GM21576 (cell line): ENCODE data around the gene DNAJB8.

Source experiments
- ATAC-seq: cut with Tn5 transposase; IDR thresholded peaks from one replicate; pipeline ENCODE4 v1.9.1; 2021; ENCODE audit warnings: mild to moderate bottlenecking, moderate library complexity; ENCODE audit not compliant: unreplicated experiment

Gene DNAJB8

GRCh38 chr3:128494367-128494650 is 27.6 kb upstream of the DNAJB8 start:
- no peak for ATAC-seq

- ATAC-seq, result no peak
Measured at GRCh38 chr3:128493570-128494366, 27.1 kb upstream of the DNAJB8 start.

- ATAC-seq, result no peak
Measured at GRCh38 chr3:128492671-128493569, 26.2 kb upstream of the DNAJB8 start, which contains the start of gene GATA2. Gene GATA2, minus strand, starts transcription at chr3:128493201. Its CDS starts 6,170 bp downstream, at chr3:128487031.

GRCh38 chr3:128491941-128492670 is 25.4 kb upstream of the DNAJB8 start:
- no peak for ATAC-seq

- no peak for ATAC-seq
Measured at GRCh38 chr3:128491691-128491940, 24.9 kb upstream of the DNAJB8 start.

- ATAC-seq, result no peak
Measured at GRCh38 chr3:128490915-128491690, 24.4 kb upstream of the DNAJB8 start.

- no peak for ATAC-seq
Measured at GRCh38 chr3:128490650-128490914, 23.9 kb upstream of the DNAJB8 start.

GRCh38 chr3:128489927-128490649 is 23.4 kb upstream of the DNAJB8 start:
- ATAC-seq, result no peak

- no peak for ATAC-seq
Measured at GRCh38 chr3:128489674-128489926, 22.9 kb upstream of the DNAJB8 start.

- no peak for ATAC-seq
Measured at GRCh38 chr3:128488991-128489673, 22.4 kb upstream of the DNAJB8 start.

- ATAC-seq, result no peak
Measured at GRCh38 chr3:128488636-128488990, 21.9 kb upstream of the DNAJB8 start.

GRCh38 chr3:128487813-128488635 is 21.3 kb upstream of the DNAJB8 start:
- ATAC-seq, result no peak

GRCh38 chr3:128487538-128487812 is 20.8 kb upstream of the DNAJB8 start:
- no peak for ATAC-seq

GRCh38 chr3:128486681-128487537 is 20.2 kb upstream of the DNAJB8 start:
- no peak for ATAC-seq

GRCh38 chr3:128486205-128486628 is 19.5 kb upstream of the DNAJB8 start:
- no peak for ATAC-seq

GRCh38 chr3:128485282-128486204 is 18.9 kb upstream of the DNAJB8 start:
- ATAC-seq, result no peak

- no peak for ATAC-seq
Measured at GRCh38 chr3:128484404-128485281, 18.0 kb upstream of the DNAJB8 start.
